Adrenal gland (tissue), 5 donors: Measurements from ENCODE around the gene ZSCAN18.

Experiments used
- CTCF ChIP-seq, 6 experiments: fragments of 450-650 bp in 4 of 6; fragments of 200-600 bp in 2 of 6; sonication (generic) in 1 of 6; IDR thresholded peaks; 1 replicate in 5 of 6; 2 replicates in 1 of 6; pipeline versions ENCODE4 v1.5.1 to v1.8.0; 2016 to 2021; ENCODE audit warnings: antibody characterized with exemption in 6 of 6, mild to moderate bottlenecking in 2 of 6, moderate library complexity in 1 of 6
- POLR2A ChIP-seq, 2 donors: fragments of 450-650 bp; IDR thresholded peaks; one replicate each; pipeline ENCODE4 v1.6.1; 2017; ENCODE audit warnings: antibody characterized with exemption in 2 of 2, mild to moderate bottlenecking in 2 of 2, moderate library complexity in 1 of 2
- donor health status: DM: no; HTN: no; CAD: no.

GRCh38 chr19:58034477-58034793 is 63.6 kb downstream of the ZSCAN18 start:
- no peak for TF ChIP-seq CTCF (IDR thresholded peaks at IDR 0.05)
- no peak for TF ChIP-seq POLR2A (IDR thresholded peaks at IDR 0.05)
